Measurements from ENCODE around the gene ZNF746.

DNA sequence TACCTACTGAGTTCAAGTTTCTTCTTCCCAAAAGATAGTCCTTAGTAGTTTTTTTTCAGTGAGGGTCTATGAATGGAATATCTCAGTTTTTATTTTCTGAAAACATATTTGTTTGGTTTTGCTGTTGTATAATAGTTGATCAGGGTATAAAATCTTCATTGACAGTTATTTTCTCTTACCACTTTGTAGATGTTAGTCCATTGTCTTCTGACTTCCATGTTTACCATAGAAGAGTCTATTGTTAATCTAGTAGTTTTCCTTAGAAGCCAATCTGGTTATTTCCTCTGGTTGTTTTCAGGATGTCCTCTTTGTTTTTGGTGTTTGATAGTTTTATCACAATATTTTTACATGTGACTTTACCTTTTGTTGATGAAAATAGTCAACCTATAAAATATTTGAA is 31.2 kb downstream of the ZNF746 start:
- TF ChIP-seq POLR2AphosphoS5 (IDR thresholded peaks at IDR 0.05) (no peak), POLR2A (IDR thresholded peaks at IDR 0.05) (no peak)
- TF ChIP-seq, protein P1, sequence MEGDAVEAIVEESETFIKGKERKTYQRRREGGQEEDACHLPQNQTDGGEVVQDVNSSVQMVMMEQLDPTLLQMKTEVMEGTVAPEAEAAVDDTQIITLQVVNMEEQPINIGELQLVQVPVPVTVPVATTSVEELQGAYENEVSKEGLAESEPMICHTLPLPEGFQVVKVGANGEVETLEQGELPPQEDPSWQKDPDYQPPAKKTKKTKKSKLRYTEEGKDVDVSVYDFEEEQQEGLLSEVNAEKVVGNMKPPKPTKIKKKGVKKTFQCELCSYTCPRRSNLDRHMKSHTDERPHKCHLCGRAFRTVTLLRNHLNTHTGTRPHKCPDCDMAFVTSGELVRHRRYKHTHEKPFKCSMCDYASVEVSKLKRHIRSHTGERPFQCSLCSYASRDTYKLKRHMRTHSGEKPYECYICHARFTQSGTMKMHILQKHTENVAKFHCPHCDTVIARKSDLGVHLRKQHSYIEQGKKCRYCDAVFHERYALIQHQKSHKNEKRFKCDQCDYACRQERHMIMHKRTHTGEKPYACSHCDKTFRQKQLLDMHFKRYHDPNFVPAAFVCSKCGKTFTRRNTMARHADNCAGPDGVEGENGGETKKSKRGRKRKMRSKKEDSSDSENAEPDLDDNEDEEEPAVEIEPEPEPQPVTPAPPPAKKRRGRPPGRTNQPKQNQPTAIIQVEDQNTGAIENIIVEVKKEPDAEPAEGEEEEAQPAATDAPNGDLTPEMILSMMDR (IDR thresholded peaks at IDR 0.05): no peak

All from prostate gland (tissue), 2 donors.